Measurements from ENCODE around the gene NUP98.

Gene NUP98

GRCh38 chr11:3735827-3736226 lies 61.5 kb downstream of the NUP98 start:
- no peak for DNase-seq (ENCODE audit: low spot score)

- DNase-seq (ENCODE audit: low spot score): no peak
These were observed 64.5 kb downstream of the NUP98 start for GRCh38 chr11:3732671-3733436.

GRCh38 chr11:3723014-3723708 lies 74.2 kb downstream of the NUP98 start:
- DNase-seq (ENCODE audit: low spot score): no peak

- DNase-seq (ENCODE audit: low spot score): no peak
These were observed 75.3 kb downstream of the NUP98 start for GRCh38 chr11:3722100-3722499.

GRCh38 chr11:3720997-3721396 lies 76.4 kb downstream of the NUP98 start:
- DNase-seq (ENCODE audit: low spot score): no peak

GRCh38 chr11:3712274-3712673 lies 85.1 kb downstream of the NUP98 start:
- DNase-seq (ENCODE audit: low spot score): no peak

GRCh38 chr11:3710485-3711259 lies 86.7 kb downstream of the NUP98 start:
- DNase-seq (ENCODE audit: low spot score): no peak

GRCh38 chr11:3709977-3710376 lies 87.4 kb downstream of the NUP98 start:
- no peak for DNase-seq (ENCODE audit: low spot score)

GRCh38 chr11:3707176-3707575 lies 90.2 kb downstream of the NUP98 start:
- DNase-seq (ENCODE audit: low spot score): no peak

- DNase-seq (ENCODE audit: low spot score): no peak
These were observed 94.0 kb downstream of the NUP98 start for GRCh38 chr11:3703383-3703782.

- no peak for DNase-seq (ENCODE audit: low spot score)
These were observed 96.4 kb downstream of the NUP98 start for GRCh38 chr11:3700910-3701309.

GRCh38 chr11:3700410-3700809 lies 96.9 kb downstream of the NUP98 start:
- no peak for DNase-seq (ENCODE audit: low spot score)

GRCh38 chr11:3686751-3687150 lies 110.6 kb downstream of the NUP98 start:
- DNase-seq (ENCODE audit: low spot score): no peak

- no peak for DNase-seq (ENCODE audit: low spot score)
These were observed 111.4 kb downstream of the NUP98 start for GRCh38 chr11:3685923-3686322.

GRCh38 chr11:3684819-3685172 lies 112.6 kb downstream of the NUP98 start:
- DNase-seq (ENCODE audit: low spot score): no peak

- DNase-seq (ENCODE audit: low spot score): no peak
These were observed 113.1 kb downstream of the NUP98 start for GRCh38 chr11:3684129-3684818.

GRCh38 chr11:3683039-3683438 lies 114.3 kb downstream of the NUP98 start:
- no peak for DNase-seq (ENCODE audit: low spot score)

GRCh38 chr11:3679077-3679476 lies 118.3 kb downstream of the NUP98 start:
- no peak for DNase-seq (ENCODE audit: low spot score)

GRCh38 chr11:3675971-3676370 lies 121.4 kb downstream of the NUP98 start:
- no peak for DNase-seq (ENCODE audit: low spot score)

GRCh38 chr11:3674189-3674588 lies 123.2 kb downstream of the NUP98 start:
- no peak for DNase-seq (ENCODE audit: low spot score)

- no peak for DNase-seq (ENCODE audit: low spot score)
These were observed 125.8 kb downstream of the NUP98 start, which contains the start of gene CHRNA10 for GRCh38 chr11:3671334-3672254. Gene CHRNA10 (minus strand): TSS chr11:3671384. CDS start chr11:3671312, 72 bp downstream.
